HepG2 (cell line): Measurements from ENCODE around the gene SSU72. TPM values are rescaled to one million over a fixed set of nuclear protein-coding genes. Genes with fewer than 3 reads are reported as not detected.

Experiments used
- ARID5B ChIP-seq: IDR thresholded peaks from 2 replicates; pipeline ENCODE4 v1.4.0; 2020; ENCODE audit warnings: mild to moderate bottlenecking, missing genetic modification reagents
- DMTF1 ChIP-seq: sonication (generic); formaldehyde crosslinking; IDR thresholded peaks from 2 replicates; pipeline ENCODE4 v1.4.0; 2020; ENCODE audit warnings: mild to moderate bottlenecking, missing genetic modification reagents
- FOXA3 ChIP-seq: IDR thresholded peaks from 2 replicates; pipeline ENCODE4 v1.6.1; 2016; ENCODE audit warnings: missing genetic modification reagents, missing compliant biosample characterization
- FOXK1 ChIP-seq: sonication (generic); formaldehyde crosslinking; IDR thresholded peaks from 2 replicates; pipeline ENCODE4 v1.4.0; 2020; ENCODE audit warnings: low read depth, missing genetic modification reagents, borderline replicate concordance
- KAT7 ChIP-seq: IDR thresholded peaks from 2 replicates; pipeline ENCODE4 v1.6.1; 2018; ENCODE audit warnings: borderline replicate concordance, missing compliant biosample characterization
- MXD1 ChIP-seq: sonication (generic); formaldehyde crosslinking; IDR thresholded peaks from 2 replicates; pipeline ENCODE4 v1.4.0; 2020; ENCODE audit warnings: mild to moderate bottlenecking, missing genetic modification reagents
- NPAS2 ChIP-seq: sonication (generic); formaldehyde crosslinking; IDR thresholded peaks from 2 replicates; pipeline ENCODE4 v1.8.0; 2022; ENCODE audit warnings: mild to moderate bottlenecking, missing genetic modification reagents, borderline replicate concordance
- PCBP1 ChIP-seq: fragments of 200-400 bp; formaldehyde crosslinking; IDR thresholded peaks from 2 replicates; pipeline ENCODE4 v1.6.1; 2017; ENCODE audit warnings: mild to moderate bottlenecking, low read depth, low read length, borderline replicate concordance
- PLSCR1 ChIP-seq: sonication (generic); formaldehyde crosslinking; IDR thresholded peaks from 2 replicates; pipeline ENCODE4 v1.5.0; 2020; ENCODE audit warnings: missing genetic modification reagents, mild to moderate bottlenecking, borderline replicate concordance
- RFXAP ChIP-seq: sonication (generic); formaldehyde crosslinking; IDR thresholded peaks from 2 replicates; pipeline ENCODE4 v1.4.0; 2020; ENCODE audit warnings: missing genetic modification reagents, borderline replicate concordance
- RXRA ChIP-seq: sonication (generic); formaldehyde crosslinking; IDR thresholded peaks from 2 replicates; pipeline ENCODE4 v1.5.1; 2020; ENCODE audit warnings: missing genetic modification reagents
- SPEN ChIP-seq: sonication (generic); formaldehyde crosslinking; IDR thresholded peaks from 2 replicates; pipeline ENCODE4 v1.5.1; 2020; ENCODE audit warnings: low read depth, mild to moderate bottlenecking, missing genetic modification reagents
- SRF ChIP-seq: IDR thresholded peaks from 2 replicates; pipeline ENCODE4 v1.6.1; 2011; ENCODE audit warnings: mild to moderate bottlenecking, low read depth, low read length, moderate library complexity
- TIGD3 ChIP-seq: sonication (generic); formaldehyde crosslinking; IDR thresholded peaks from 2 replicates; pipeline ENCODE4 v1.5.1; 2020; ENCODE audit warnings: mild to moderate bottlenecking, missing genetic modification reagents, borderline replicate concordance
- ZNF296 ChIP-seq: sonication (generic); formaldehyde crosslinking; conservative IDR thresholded peaks from 2 replicates; pipeline ENCODE4 v1.5.0; 2020; ENCODE audit warnings: mild to moderate bottlenecking, missing genetic modification reagents
- ZNF383 ChIP-seq: sonication (generic); formaldehyde crosslinking; IDR thresholded peaks from 2 replicates; pipeline ENCODE4 v1.4.0; 2020; ENCODE audit warnings: missing genetic modification reagents, mild to moderate bottlenecking, borderline replicate concordance
- ZNF691 ChIP-seq: sonication (generic); formaldehyde crosslinking; IDR thresholded peaks from 2 replicates; pipeline ENCODE4 v1.4.0; 2020; ENCODE audit warnings: missing genetic modification reagents, low read depth, mild to moderate bottlenecking, borderline replicate concordance
- ZSCAN20 ChIP-seq: sonication (generic); formaldehyde crosslinking; IDR thresholded peaks from 2 replicates; pipeline ENCODE4 v1.4.0; 2020; ENCODE audit warnings: missing genetic modification reagents, mild to moderate bottlenecking, borderline replicate concordance
- polyA plus RNA-seq, 8 experiments: library from polyadenylated mRNA; depleted of rRNA in 3 of 8; stranded (reverse) in 7 of 8; unstranded in 1 of 8; fragments of >200 nt; fragmentation: Illumina TruSeq in 4 of 8; extraction: Trizol in 4 of 8; gene quantifications; 2 replicates each; pipeline versions ENCODE4 v1.2.1 to v1.2.3, GENCODE V29; 2011 to 2016; ENCODE audit warnings: low read depth in 4 of 8, missing spikeins in 1 of 8, mixed read lengths in 1 of 8; ENCODE audit not compliant: insufficient read depth in 1 of 8
- total RNA-seq, 5 experiments: library from RNA; depleted of rRNA; stranded (reverse); fragments of >200 nt; fragmentation: Illumina TruSeq; extraction: Trizol; gene quantifications; 2 replicates each; pipeline ENCODE4 v1.2.3, GENCODE V29; 2016; ENCODE audit warnings: low read depth in 1 of 5

Gene SSU72
- total and polyA plus RNA-seq, 2 of the 13 experiments (the other 11 are each of a cell fraction or from before 2014, with no cell fraction given), result 42.8 to 67.1 TPM

GRCh38 chr1:1614204-1614953 lies 39.7 kb upstream of the SSU72 start (continued):
- TF ChIP-seq ARID5B (CRISPR knock-in tag), result no peak
- no peak for TF ChIP-seq DMTF1 (CRISPR knock-in tag)
- TF ChIP-seq SPEN, result peak; percentile 54; the same call in 1 of the 2 replicates
- TF ChIP-seq MXD1, result no peak; the same call in 1 of the 2 replicates
- no peak for TF ChIP-seq ZNF383
- TF ChIP-seq FOXA3 (CRISPR knock-in tag), result no peak
- TF ChIP-seq PLSCR1 (CRISPR knock-in tag), result no peak
- no peak for TF ChIP-seq SRF
- TF ChIP-seq ZSCAN20 (CRISPR knock-in tag), result no peak
- TF ChIP-seq TIGD3 (CRISPR knock-in tag), result no peak
- no peak for TF ChIP-seq ZNF691 (CRISPR knock-in tag)
- no peak for TF ChIP-seq KAT7 (CRISPR knock-in tag)
- TF ChIP-seq NPAS2, result no peak
- no peak for TF ChIP-seq PCBP1
- TF ChIP-seq RXRA (CRISPR knock-in tag), result no peak
- TF ChIP-seq FOXK1 (CRISPR knock-in tag), result no peak
- TF ChIP-seq RFXAP (CRISPR knock-in tag), result no peak
- no peak for TF ChIP-seq ZNF296
